Measurements from ENCODE around the gene KLF16.

KLF16 gene

GRCh38 chr19:1819341-1820255 is 43.8 kb downstream of the KLF16 start:
- no peak overlapping the region for H3K27ac ChIP-seq
- no peak for TF ChIP-seq ZFX (IDR thresholded peaks at IDR 0.05; ENCODE audit: borderline replicate concordance)
- TF ChIP-seq CTCF (IDR thresholded peaks at IDR 0.05) = no peak

- no peak for TF ChIP-seq ZFX (IDR thresholded peaks at IDR 0.05; ENCODE audit: borderline replicate concordance)
- TF ChIP-seq CTCF (IDR thresholded peaks at IDR 0.05) = no peak
- no peak overlapping the region for H3K27ac ChIP-seq
These were observed 44.7 kb downstream of the KLF16 start for GRCh38 chr19:1818549-1819195.

- no peak overlapping the region for H3K27ac ChIP-seq
- TF ChIP-seq CTCF (IDR thresholded peaks at IDR 0.05) (no peak), ZFX (IDR thresholded peaks at IDR 0.05; ENCODE audit: borderline replicate concordance) (no peak)
These were observed 45.7 kb downstream of the KLF16 start for GRCh38 chr19:1817553-1818179.

GRCh38 chr19:1816530-1817298 is 46.7 kb downstream of the KLF16 start:
- no peak for TF ChIP-seq ZFX (IDR thresholded peaks at IDR 0.05; ENCODE audit: borderline replicate concordance)
- TF ChIP-seq CTCF (IDR thresholded peaks at IDR 0.05) = no peak
- H3K27ac ChIP-seq = no peak overlapping the region

GRCh38 chr19:1815605-1816529 is 47.5 kb downstream of the KLF16 start:
- TF ChIP-seq CTCF (IDR thresholded peaks at IDR 0.05) (no peak), ZFX (IDR thresholded peaks at IDR 0.05; ENCODE audit: borderline replicate concordance) (no peak)
- H3K27ac ChIP-seq = no peak overlapping the region
